HT-29 (cell line): ENCODE results near the gene HOXA6. TPM values are rescaled to one million over a fixed set of nuclear protein-coding genes. Genes with fewer than 3 reads are reported as not detected.

Experiments
- DNase-seq: peaks from one replicate; pipeline ENCODE4 v3.0.0-alpha.2; 2015; ENCODE audit warnings: low spot score
- total RNA-seq: library from RNA; depleted of rRNA; stranded (reverse); fragments of >200 nt; shearing (Covaris generic); gene quantifications from 2 replicates; pipeline ENCODE4 v1.2.3, GENCODE V29; 2014

HOXA6 gene
- total RNA-seq, 1 experiment from 2014 or later: 25.5 TPM

DNA sequence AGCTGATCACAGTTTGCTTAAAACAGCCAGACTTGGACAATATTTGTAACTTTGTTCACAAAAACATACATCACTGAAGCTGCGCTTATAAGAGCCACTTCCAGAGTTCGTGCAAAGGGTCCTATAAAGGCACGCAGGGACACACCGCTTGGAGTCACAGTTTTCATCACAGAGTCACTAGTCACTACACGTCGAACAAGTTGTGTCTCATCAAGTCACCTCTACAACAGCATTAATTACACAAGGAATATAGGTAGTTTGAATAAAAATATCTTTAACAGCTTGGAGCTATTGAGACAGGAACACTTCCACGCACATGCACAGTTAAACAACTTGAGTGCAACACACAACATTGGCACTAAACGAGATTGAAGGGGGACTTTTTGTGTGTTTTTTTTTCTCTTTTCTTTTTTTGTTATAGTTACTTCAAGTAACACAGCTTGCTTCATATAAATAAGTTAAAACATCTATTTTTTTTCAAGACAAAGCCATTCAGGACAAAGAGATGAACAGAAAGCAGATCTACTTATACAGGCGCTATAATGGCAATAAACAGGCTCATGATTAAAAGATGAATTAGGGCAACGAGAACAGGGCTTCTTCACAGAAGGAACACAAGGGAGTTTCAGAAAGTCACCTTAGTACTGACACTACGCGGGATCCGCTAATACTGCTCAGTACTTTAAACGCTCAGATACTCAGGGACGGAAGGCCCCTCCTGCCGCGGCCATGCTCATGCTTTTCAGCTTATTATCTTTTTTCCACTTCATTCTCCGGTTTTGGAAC lies 6.2 kb downstream of the HOXA6 start:
- DNase-seq: no peak

DNA sequence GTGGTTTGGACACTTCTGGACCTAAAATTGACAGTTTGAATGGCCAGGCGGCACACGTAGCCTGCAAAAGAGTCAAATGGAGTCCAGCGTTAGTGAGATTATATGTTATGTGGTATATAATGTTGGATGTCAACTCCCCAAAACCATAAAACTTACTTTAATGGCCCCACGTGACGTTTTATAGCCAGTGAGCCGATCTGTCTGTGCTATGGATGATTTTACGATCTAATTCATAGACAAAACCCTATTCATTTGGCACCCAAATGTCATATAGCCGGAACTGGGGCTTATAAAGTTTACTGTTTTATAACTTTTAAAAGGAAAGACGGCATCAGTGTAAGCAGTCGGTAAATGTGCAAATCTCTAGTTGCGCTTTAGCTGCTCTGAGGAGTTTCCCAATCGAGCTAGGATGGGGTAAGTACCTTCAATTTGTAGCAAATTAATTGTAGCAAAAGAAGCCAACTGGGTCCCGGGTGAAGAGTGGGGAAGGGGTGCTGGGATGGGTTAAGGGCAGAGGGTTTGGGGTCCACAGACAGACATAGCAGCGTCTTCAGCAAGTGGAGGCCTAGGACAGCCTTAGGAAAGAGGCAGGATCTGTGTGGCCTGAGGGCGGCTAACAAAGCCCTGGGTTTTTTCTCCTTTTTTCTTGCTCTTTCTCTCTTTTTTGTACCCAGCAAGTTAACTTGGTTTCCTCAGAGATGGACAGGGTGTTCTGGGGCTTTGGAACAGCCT lies 7.3 kb downstream of the HOXA6 start:
- peak; percentile 90 for DNase-seq

GRCh38 chr7:27139334-27140125 lies 8.0 kb downstream of the HOXA6 start:
- no peak for DNase-seq

DNA sequence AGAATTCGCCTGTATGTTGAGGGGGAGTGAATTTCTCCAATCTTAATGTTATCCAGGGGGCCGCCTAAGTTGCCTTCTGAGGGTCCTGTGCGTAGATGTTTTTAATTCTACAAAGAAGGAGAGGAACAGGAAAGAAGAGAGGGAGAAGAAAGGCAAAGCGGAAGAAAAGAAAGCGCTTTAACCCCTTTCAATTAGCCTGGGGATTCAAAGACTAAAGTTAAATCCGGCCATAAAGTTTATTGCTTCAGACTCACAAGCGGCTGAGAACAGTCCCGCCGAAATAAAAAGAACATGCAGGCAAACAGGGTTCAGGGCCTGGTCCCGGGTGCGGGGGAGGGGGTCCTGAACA lies 8.6 kb downstream of the HOXA6 start:
- DNase-seq: no peak

DNA sequence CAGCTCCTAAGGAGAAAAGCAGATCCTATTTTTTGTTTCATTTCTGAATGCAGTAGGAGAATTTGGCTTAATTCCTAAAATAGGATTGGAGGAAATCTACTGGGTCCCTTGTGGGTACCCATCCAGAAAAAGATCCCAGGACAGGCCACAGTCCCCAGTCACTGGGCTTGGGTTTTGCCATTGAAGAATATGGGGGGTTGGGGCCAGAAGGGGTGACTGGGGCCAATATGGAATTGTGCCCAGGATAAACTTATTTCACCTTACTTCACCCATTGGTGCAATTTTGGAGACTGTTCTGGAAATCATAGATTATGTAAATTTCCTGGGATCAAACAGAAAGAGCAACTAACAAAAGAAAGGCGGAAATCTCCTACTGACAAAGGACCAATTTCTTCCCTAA lies 9.1 kb downstream of the HOXA6 start:
- DNase-seq: no peak

DNA sequence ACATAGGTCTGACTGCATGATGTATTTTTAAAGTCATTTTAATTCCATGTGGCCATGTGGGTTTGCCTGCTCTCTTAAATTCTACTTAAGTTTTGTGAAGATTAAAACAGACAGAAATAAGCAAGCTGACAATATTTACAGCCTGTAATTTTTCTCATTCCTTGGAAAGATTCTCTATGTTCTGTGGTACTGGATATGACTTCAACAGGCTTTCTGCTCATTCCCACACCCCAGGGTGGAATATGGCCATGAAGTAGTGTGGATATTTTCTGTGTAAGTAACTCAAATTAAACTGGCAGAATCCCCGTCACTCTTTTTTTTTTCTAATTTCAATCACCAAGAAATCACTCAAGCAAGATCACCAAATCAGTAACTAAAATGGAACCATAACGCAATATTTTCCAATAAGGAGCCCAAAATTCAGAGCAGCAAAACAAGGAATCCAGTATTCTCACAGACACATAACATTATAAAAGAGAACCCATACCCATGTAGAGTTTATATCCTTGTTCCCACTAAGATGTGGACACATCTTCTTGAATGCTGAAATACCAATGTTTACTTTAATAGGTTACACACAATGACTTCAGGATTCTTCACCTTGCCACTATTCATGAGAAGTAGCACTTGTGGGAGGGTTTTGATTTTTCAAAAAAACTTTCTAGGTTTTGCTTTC lies 9.8 kb downstream of the HOXA6 start:
- peak; percentile 56 for DNase-seq

GRCh38 chr7:27134392-27134791 lies 13.2 kb downstream of the HOXA6 start:
- DNase-seq: no peak

- DNase-seq: no peak
These were observed 14.0 kb downstream of the HOXA6 start for GRCh38 chr7:27133409-27134231.

DNA sequence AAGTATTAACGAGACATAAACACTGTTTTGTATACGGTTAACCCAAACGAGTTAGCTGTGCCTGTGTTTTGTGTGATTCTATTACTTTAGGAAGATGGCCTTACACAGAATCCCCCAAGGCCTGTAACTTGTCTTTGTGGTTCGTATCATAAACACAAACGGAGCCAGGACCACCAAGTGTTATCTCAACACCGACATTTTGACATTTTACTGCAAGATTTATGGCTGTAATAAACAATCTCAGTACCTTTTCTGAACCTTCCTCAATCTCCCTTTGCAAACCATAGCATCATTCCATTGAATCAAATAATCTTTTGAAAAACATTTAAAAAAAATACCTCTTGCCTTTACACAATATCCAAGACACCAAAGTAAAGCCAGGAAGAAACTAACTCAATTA lies 14.6 kb downstream of the HOXA6 start:
- no peak for DNase-seq

- no peak for DNase-seq
These were observed 15.4 kb downstream of the HOXA6 start for GRCh38 chr7:27132214-27132613.

GRCh38 chr7:27131390-27131819 lies 16.2 kb downstream of the HOXA6 start:
- no peak for DNase-seq

- peak; percentile 83 for DNase-seq
These were observed 16.8 kb downstream of the HOXA6 start, which contains the start of gene HOXA4 for GRCh38 chr7:27130540-27131389. HOXA4 (minus strand) TSS chr7:27130757; CDS start chr7:27130733, 24 bp downstream.

DNA sequence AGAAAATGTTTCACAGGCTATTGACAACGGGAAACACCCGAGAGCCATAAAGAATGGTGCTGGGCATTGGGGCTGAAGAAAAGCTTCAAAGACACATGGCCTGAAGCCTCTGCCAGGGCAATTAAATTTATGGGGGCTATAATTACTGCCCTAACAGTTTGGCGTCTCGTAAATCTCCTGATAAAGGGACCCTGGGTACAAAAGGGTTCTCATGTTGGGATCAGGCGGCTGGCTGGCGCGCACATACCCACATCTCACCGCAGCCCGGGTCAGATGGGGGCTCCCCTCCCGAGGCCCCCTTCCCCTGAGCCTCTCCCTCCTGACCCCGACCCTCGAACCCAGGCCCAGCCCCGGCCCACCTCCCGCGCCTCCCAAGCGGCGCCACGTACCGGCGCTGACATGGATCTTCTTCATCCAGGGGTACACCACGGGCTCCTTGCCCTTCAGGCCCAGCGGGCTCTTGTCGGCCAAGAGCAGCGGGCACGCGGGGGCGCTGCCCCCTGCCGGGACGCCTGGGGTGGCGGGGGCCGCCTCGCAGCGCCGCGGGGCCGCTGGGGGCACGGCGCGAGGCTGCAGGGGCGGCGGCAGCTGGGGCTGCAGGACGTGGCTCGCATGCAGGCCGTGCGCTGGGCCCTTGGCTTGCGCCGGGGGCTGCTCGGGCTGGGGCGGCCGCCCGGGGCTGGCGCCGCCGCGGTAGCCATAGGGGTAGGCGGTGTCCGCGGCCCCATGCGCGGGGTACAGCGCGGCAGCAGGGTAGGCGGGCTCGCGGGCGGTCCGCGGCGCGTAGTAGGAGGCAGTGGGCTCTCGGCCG lies 17.6 kb downstream of the HOXA6 start:
- DNase-seq: no peak

GRCh38 chr7:27128776-27129728 lies 18.5 kb downstream of the HOXA6 start:
- DNase-seq: no peak

DNA sequence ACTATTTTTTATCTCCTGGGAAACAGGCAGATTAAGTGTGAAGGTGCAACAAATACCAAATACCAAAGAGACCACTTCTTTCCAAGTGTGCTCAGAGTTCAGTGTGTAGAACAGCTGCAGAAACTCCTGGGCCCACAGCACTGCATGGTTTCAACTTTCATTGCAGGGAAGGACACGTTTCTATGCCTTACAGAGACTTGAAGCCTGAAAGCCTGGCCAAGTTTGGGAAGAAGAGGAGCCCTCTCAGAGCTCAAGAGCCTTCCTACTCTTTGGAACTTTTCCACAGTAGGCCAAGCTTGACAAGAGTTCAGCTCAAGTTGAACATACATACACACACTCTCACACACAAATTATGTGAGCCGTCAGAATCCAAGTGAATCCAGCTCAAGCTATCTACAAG lies 19.5 kb downstream of the HOXA6 start:
- DNase-seq: no peak

- no peak for DNase-seq
These were observed 20.8 kb downstream of the HOXA6 start for GRCh38 chr7:27126596-27127327.

GRCh38 chr7:27125986-27126394 lies 21.6 kb downstream of the HOXA6 start:
- DNase-seq: no peak
